GM23338 (cell line): ENCODE results near the gene NRXN2. TPM values are rescaled to one million over a fixed set of nuclear protein-coding genes. Genes with fewer than 3 reads are reported as not detected.

Experiments
- ATAC-seq: fragments of 200-7000 bp; cut with Tn5 transposase; 3 replicates; pipeline ENCODE4 v1.9.1; 2020
- DNase-seq: peaks from one replicate; pipeline ENCODE4 v3.0.0-alpha.2; 2015; ENCODE audit warnings: low spot score
- H2AFZ ChIP-seq: fragments of 200-600 bp; sonication (generic); 2 replicates; pipeline ENCODE4 v1.8.0; 2016; ENCODE audit warnings: antibody characterized with exemption, mild to moderate bottlenecking, moderate library complexity
- H3F3A ChIP-seq: fragments of 200-600 bp; sonication (generic); replicated peaks from 2 replicates; pipeline ENCODE4 v1.8.0; 2017; ENCODE audit warnings: antibody characterized with exemption, mixed run types, low read depth
- H3K27ac ChIP-seq: fragments of 200-600 bp; sonication (generic); 2 replicates; pipeline ENCODE4 v1.6.1; 2016; ENCODE audit warnings: low read depth
- H3K27me3 ChIP-seq: fragments of 200-600 bp; sonication (generic); 2 replicates; pipeline ENCODE4 v1.8.0; 2016; ENCODE audit warnings: mild to moderate bottlenecking, mixed run types, moderate library complexity; ENCODE audit not compliant: insufficient read depth
- H3K36me3 ChIP-seq: fragments of 200-600 bp; sonication (generic); 2 replicates; pipeline ENCODE4 v1.8.0; 2016; ENCODE audit warnings: mild to moderate bottlenecking; ENCODE audit not compliant: insufficient read depth
- H3K4me1 ChIP-seq: fragments of 200-600 bp; sonication (generic); 2 replicates; pipeline ENCODE4 v1.8.0; 2016; ENCODE audit warnings: mild to moderate bottlenecking, moderate library complexity; ENCODE audit not compliant: insufficient read depth
- H3K4me2 ChIP-seq: fragments of 200-600 bp; sonication (generic); 2 replicates; pipeline ENCODE4 v1.7.1; 2017; ENCODE audit warnings: mixed run types
- H3K4me3 ChIP-seq: fragments of 200-600 bp; sonication (generic); 2 replicates; pipeline ENCODE4 v1.6.1; 2016; ENCODE audit warnings: mixed run types
- H3K79me2 ChIP-seq: fragments of 200-600 bp; sonication (generic); replicated peaks from 2 replicates; pipeline ENCODE4 v1.8.0; 2017; ENCODE audit warnings: mild to moderate bottlenecking; ENCODE audit not compliant: insufficient read depth
- H3K9me2 ChIP-seq: fragments of 200-600 bp; sonication (generic); 2 replicates; pipeline ENCODE4 v1.8.0; 2017; ENCODE audit not compliant: insufficient read depth
- H4K20me1 ChIP-seq: fragments of 200-600 bp; sonication (generic); replicated peaks from 2 replicates; pipeline ENCODE4 v1.8.0; 2017; ENCODE audit warnings: mild to moderate bottlenecking; ENCODE audit not compliant: insufficient read depth
- H3K27ac Mint-ChIP-seq: 2 replicates; pipeline ENCODE4 v1.8.0; 2020; ENCODE audit warnings: inconsistent platforms, mild to moderate bottlenecking, moderate library complexity, mixed read lengths
- H3K27me3 Mint-ChIP-seq: 3 replicates; pipeline ENCODE4 v1.8.0; 2022; ENCODE audit warnings: low read depth, mild to moderate bottlenecking, moderate library complexity, mixed read lengths, inconsistent platforms; ENCODE audit not compliant: insufficient read depth, poor library complexity
- H3K36me3 Mint-ChIP-seq: 3 replicates; pipeline ENCODE4 v1.8.0; 2021; ENCODE audit warnings: low read depth, mild to moderate bottlenecking, inconsistent platforms, moderate library complexity, mixed read lengths
- H3K4me1 Mint-ChIP-seq: 3 replicates; pipeline ENCODE4 v1.8.0; 2020; ENCODE audit warnings: mild to moderate bottlenecking, inconsistent platforms, mixed read lengths
- H3K4me3 Mint-ChIP-seq: 3 replicates; pipeline ENCODE4 v1.8.0; 2021; ENCODE audit warnings: moderate library complexity, mild to moderate bottlenecking, inconsistent platforms, mixed read lengths
- H3K9me3 Mint-ChIP-seq: 3 replicates; pipeline ENCODE4 v1.8.0; 2020; ENCODE audit warnings: moderate library complexity, mild to moderate bottlenecking, inconsistent platforms, mixed read lengths
- CREB1 ChIP-seq: fragments of 250-450 bp; sonication (Bioruptor Pico); IDR thresholded peaks from 2 replicates; pipeline ENCODE4 v1.5.0; 2020; ENCODE audit warnings: low read depth, mild to moderate bottlenecking, moderate library complexity
- CTCF ChIP-seq, 2 experiments: fragments of 200-600 bp in 1 of 2; sonication (generic) in 1 of 2; conservative IDR thresholded peaks; 2 replicates each; pipeline versions ENCODE4 v1.5.1 to v1.6.1; 2016 to 2017; ENCODE audit warnings: antibody characterized with exemption in 2 of 2, low read depth in 2 of 2, mild to moderate bottlenecking in 2 of 2, moderate library complexity in 1 of 2
- ETS1 ChIP-seq: IDR thresholded peaks from 2 replicates; pipeline ENCODE4 v1.6.1; 2016; ENCODE audit warnings: antibody characterized with exemption
- EZH2 ChIP-seq: fragments of 200-600 bp; sonication (generic); IDR thresholded peaks from one replicate; pipeline ENCODE4 v1.8.0; 2017; ENCODE audit warnings: antibody characterized with exemption, mild to moderate bottlenecking, low read depth; ENCODE audit not compliant: unreplicated experiment
- JUNB ChIP-seq: IDR thresholded peaks from one replicate; pipeline ENCODE4 v1.6.1; 2016; ENCODE audit warnings: antibody characterized with exemption; ENCODE audit not compliant: unreplicated experiment
- NANOG ChIP-seq: IDR thresholded peaks from 2 replicates; pipeline ENCODE4 v1.6.1; 2016; ENCODE audit warnings: antibody characterized with exemption, borderline replicate concordance
- POLR2AphosphoS5 ChIP-seq: IDR thresholded peaks from 2 replicates; pipeline ENCODE4 v1.6.1; 2016; ENCODE audit warnings: antibody characterized with exemption, low read depth
- REST ChIP-seq: IDR thresholded peaks from one replicate; pipeline ENCODE4 v1.6.1; 2018; ENCODE audit warnings: antibody characterized with exemption; ENCODE audit not compliant: unreplicated experiment
- STAT1 ChIP-seq: IDR thresholded peaks from one replicate; pipeline ENCODE4 v1.6.1; 2016; ENCODE audit warnings: antibody characterized with exemption; ENCODE audit not compliant: unreplicated experiment
- ZNF114 ChIP-seq: fragments of 250-450 bp; sonication (Bioruptor Pico); IDR thresholded peaks from 2 replicates; pipeline ENCODE4 v1.5.0; 2020; ENCODE audit warnings: mild to moderate bottlenecking, moderate library complexity
- ZNF331 ChIP-seq: fragments of 250-450 bp; sonication (Bioruptor Pico); IDR thresholded peaks from 2 replicates; pipeline ENCODE4 v1.5.0; 2020; ENCODE audit warnings: low read depth, mild to moderate bottlenecking, moderate library complexity
- polyA plus RNA-seq: library from polyadenylated mRNA; unstranded; fragments of >200 nt; fragmentation: Nextera tagmentation; extraction: Ambion mirVana; gene quantifications from 2 replicates; pipeline ENCODE4 v1.2.1, GENCODE V29; 2016
- total RNA-seq: library from RNA; depleted of rRNA; stranded (reverse); fragments of >200 nt; shearing (Covaris generic); gene quantifications from 2 replicates; pipeline ENCODE4 v1.2.3, GENCODE V29; 2014

NRXN2 gene
- total and polyA plus RNA-seq, 2 experiments from 2014 or later = 3.4 to 17.0 TPM

- H3K9me2 ChIP-seq = no peaks in the 10 kb centered on the region
- H3K4me1 Mint-ChIP-seq = peaks cover 14% of the 10 kb centered on the region
- H2AFZ ChIP-seq = no peak overlapping the region
- H4K20me1 ChIP-seq = no peaks in the 10 kb centered on the region
- no peaks in the 10 kb centered on the region for H3K79me2 ChIP-seq
- H3K27me3 ChIP-seq = no peaks in the 10 kb centered on the region
- no peaks in the 10 kb centered on the region for H3K36me3 ChIP-seq
- H3K9me3 Mint-ChIP-seq = no peaks in the 10 kb centered on the region; the same call in 2 of the 3 replicates
- TF ChIP-seq ETS1 (no peak), STAT1 (no peak), JUNB (no peak), CREB1 (CRISPR knock-in tag) (no peak), ZNF331 (CRISPR knock-in tag) (no peak), EZH2 (no peak), ZNF114 (no peak), NANOG (no peak), CTCF (conservative IDR thresholded peaks at IDR 0.05; ENCODE audit: low read depth in 2 of 2) (no peak), POLR2AphosphoS5 (no peak), REST (no peak)
- no peak overlapping the region for H3K27ac Mint-ChIP-seq
- no peak overlapping the region for H3K4me3 ChIP-seq
- DNase-seq = no peak
- H3K4me2 ChIP-seq = no peak overlapping the region
- 0 out of 3 replicates have a peak, but pooled peaks cover 3% of the 10 kb centered on the region for H3K36me3 Mint-ChIP-seq
- H3K27ac ChIP-seq = no peak overlapping the region
- no peak overlapping the region for H3K4me3 Mint-ChIP-seq
- ATAC-seq = no peak
- peaks cover 19% of the 10 kb centered on the region for H3K27me3 Mint-ChIP-seq
- H3F3A ChIP-seq = peaks cover 7% of the 10 kb centered on the region
- no peaks in the 10 kb centered on the region; the same call in 1 of the 2 replicates for H3K4me1 ChIP-seq
Measured at GRCh38 chr11:64751136-64751535, 28.1 kb upstream of the NRXN2 start.
